IMR-90 (cell line): ENCODE data around the gene HDAC7. TPM values are rescaled to one million over a fixed set of nuclear protein-coding genes. Genes with fewer than 3 reads are reported as not detected.

ENCODE experiments used
- ATAC-seq: fragments of 200-7000 bp; cut with Tn5 transposase; 2 replicates; pipeline ENCODE4 v1.9.1; 2020; ENCODE audit warnings: low read depth, mild to moderate bottlenecking, moderate library complexity
- BruUV-seq: library from RNA; stranded (reverse); fragments of 400-500 nt; replicated peaks from 2 replicates; lab custom pipeline; 2021; lab: Mats Ljungman, UMichigan
- CTCF ChIA-PET: fragments of 300-600 bp; formaldehyde crosslinking; extraction: SDS; loops from one replicate; lab custom pipeline; 2021; ENCODE audit warnings: antibody characterized with exemption; lab: Yijun Ruan, JAX
- POLR2A ChIA-PET: fragments of 300-600 bp; sonication (Branson Sonifier 250); formaldehyde crosslinking; loops from one replicate; lab custom pipeline; 2022; ENCODE audit warnings: antibody characterized with exemption; ENCODE audit not compliant: unreplicated experiment; lab: Charles Lee
- DNase-seq: peaks from one replicate; pipeline ENCODE4 v3.0.0; 2013
- H2AFZ ChIP-seq: replicated peaks from 2 replicates; pipeline ENCODE3; 2013; ENCODE audit warnings: low read length, mild to moderate bottlenecking; ENCODE audit not compliant: poor library complexity
- H2AK5ac ChIP-seq: 2 replicates; pipeline ENCODE4 v1.6.1; 2013; ENCODE audit warnings: low read depth, low read length, inconsistent platforms
- H2AK9ac ChIP-seq: replicated peaks from 2 replicates; pipeline ENCODE3; 2013; ENCODE audit warnings: mild to moderate bottlenecking, low read depth, low read length, moderate library complexity; ENCODE audit not compliant: poor library complexity
- H2BK120ac ChIP-seq: 2 replicates; pipeline ENCODE4 v1.6.1; 2013; ENCODE audit warnings: low read depth, low read length, inconsistent platforms
- H2BK15ac ChIP-seq: 3 replicates; pipeline ENCODE4 v1.6.1; 2013; ENCODE audit warnings: low read depth, low read length, inconsistent platforms
- H2BK20ac ChIP-seq: 2 replicates; pipeline ENCODE4 v1.6.1; 2013; ENCODE audit warnings: low read depth, mild to moderate bottlenecking, inconsistent platforms, low read length, moderate library complexity
- H2BK5ac ChIP-seq: 2 replicates; pipeline ENCODE4 v1.6.1; 2013; ENCODE audit warnings: mild to moderate bottlenecking, low read depth, low read length, inconsistent platforms; ENCODE audit not compliant: poor library complexity, severe bottlenecking
- H3K14ac ChIP-seq: replicated peaks from 2 replicates; pipeline ENCODE4 v1.6.1; 2013; ENCODE audit warnings: low read depth, low read length, inconsistent platforms
- H3K18ac ChIP-seq: 2 replicates; pipeline ENCODE4 v1.6.1; 2013; ENCODE audit warnings: low read depth, low read length, control low read depth
- H3K23ac ChIP-seq: 2 replicates; pipeline ENCODE4 v1.6.1; 2013; ENCODE audit warnings: low read depth, low read length, inconsistent platforms
- H3K27ac ChIP-seq: 2 replicates; pipeline ENCODE4 v1.5.1; 2013; ENCODE audit warnings: mild to moderate bottlenecking, control low read depth, low read length; ENCODE audit not compliant: insufficient read depth
- H3K27me3 ChIP-seq: 2 replicates; pipeline ENCODE4 v1.6.1; 2013; ENCODE audit warnings: low read length; ENCODE audit not compliant: control insufficient read depth, insufficient read depth
- H3K36me3 ChIP-seq: 2 replicates; pipeline ENCODE4 v1.6.1; 2013; ENCODE audit warnings: low read length, mixed read lengths; ENCODE audit not compliant: control insufficient read depth, insufficient read depth
- H3K4ac ChIP-seq: 2 replicates; pipeline ENCODE4 v1.6.1; 2013; ENCODE audit warnings: low read depth, low read length, inconsistent platforms
- H3K4me1 ChIP-seq: 2 replicates; pipeline ENCODE4 v1.6.1; 2013; ENCODE audit warnings: low read length, mixed read lengths; ENCODE audit not compliant: control insufficient read depth, insufficient read depth
- H3K4me2 ChIP-seq: 2 replicates; pipeline ENCODE4 v1.6.1; 2013; ENCODE audit warnings: low read depth, mild to moderate bottlenecking, control low read depth, low read length, moderate library complexity
- H3K4me3 ChIP-seq: 2 replicates; pipeline ENCODE4 v1.5.1; 2013; ENCODE audit warnings: low read depth, mild to moderate bottlenecking, control low read depth, low read length, moderate library complexity; ENCODE audit not compliant: insufficient read depth
- H3K56ac ChIP-seq: 2 replicates; pipeline ENCODE4 v1.6.1; 2013; ENCODE audit warnings: low read length, inconsistent platforms; ENCODE audit not compliant: insufficient read depth; ENCODE audit errors: extremely low read depth
- H3K79me1 ChIP-seq, 2 experiments: 2 replicates each; pipeline ENCODE4 v1.6.1; 2013; ENCODE audit warnings: low read length in 2 of 2, inconsistent platforms in 1 of 2, low read depth in 1 of 2
- H3K9ac ChIP-seq: 2 replicates; pipeline ENCODE4 v1.6.1; 2013; ENCODE audit warnings: low read depth, low read length, control low read depth
- H3K9me1 ChIP-seq: 2 replicates; pipeline ENCODE4 v1.6.1; 2013; ENCODE audit warnings: low read length, inconsistent platforms; ENCODE audit not compliant: insufficient read depth
- H3K9me3 ChIP-seq: 2 replicates; pipeline ENCODE4 v1.6.1; 2013; ENCODE audit warnings: low read length; ENCODE audit not compliant: control insufficient read depth, insufficient read depth
- H4K20me1 ChIP-seq: 2 replicates; pipeline ENCODE4 v1.6.1; 2013; ENCODE audit warnings: low read length, inconsistent platforms; ENCODE audit not compliant: insufficient read depth
- H4K5ac ChIP-seq: 2 replicates; pipeline ENCODE4 v1.6.1; 2013; ENCODE audit warnings: mild to moderate bottlenecking, low read depth, low read length, control low read depth
- H4K8ac ChIP-seq, 2 experiments: 2 replicates each; pipeline ENCODE4 v1.6.1; 2013; ENCODE audit warnings: low read depth in 2 of 2, low read length in 2 of 2, control low read depth in 1 of 2, inconsistent platforms in 1 of 2
- H4K91ac ChIP-seq: 2 replicates; pipeline ENCODE4 v1.6.1; 2013; ENCODE audit warnings: low read depth, low read length, inconsistent platforms; ENCODE audit not compliant: insufficient read depth
- BHLHE40 ChIP-seq: fragments of 150-350 bp; IDR thresholded peaks from 2 replicates; pipeline ENCODE4 v1.6.1; 2016; ENCODE audit warnings: mild to moderate bottlenecking, low read depth, low read length
- CEBPB ChIP-seq: IDR thresholded peaks from 2 replicates; pipeline ENCODE4 v1.6.1; 2012; ENCODE audit warnings: low read depth, low read length, improper control_type of control experiment
- FOS ChIP-seq: fragments of 150-350 bp; IDR thresholded peaks from 2 replicates; pipeline ENCODE4 v1.6.1; 2016; ENCODE audit warnings: low read depth, low read length
- MAFK ChIP-seq: IDR thresholded peaks from 2 replicates; pipeline ENCODE4 v1.6.1; 2012; ENCODE audit warnings: low read depth, low read length, improper control_type of control experiment
- POLR2A ChIP-seq: IDR thresholded peaks from 2 replicates; pipeline ENCODE4 v1.6.1; 2012; ENCODE audit warnings: mild to moderate bottlenecking, low read depth, low read length
- RAD21 ChIP-seq: IDR thresholded peaks from 2 replicates; pipeline ENCODE4 v1.6.1; 2012; ENCODE audit warnings: low read length, improper control_type of control experiment
- RFX5 ChIP-seq: IDR thresholded peaks from 2 replicates; pipeline ENCODE4 v1.8.0; 2012; ENCODE audit warnings: low read depth, mild to moderate bottlenecking, low read length, moderate library complexity
- WGBS, 2 experiments: methylation state at CpG; one replicate each; pipeline versions ENCODE4 v1.1.5 to v1.1.7; 2013; ENCODE audit warnings: missing lambda C conversion rate in 2 of 2; ENCODE audit not compliant: insufficient read length in 1 of 2; ENCODE audit errors: extremely low coverage in 2 of 2; 5-methylcytosine and 5-hydroxymethylcytosine counted together
- dilution Hi-C: fragments of 300-500 bp; cut with HindIII; formaldehyde crosslinking; loops from one replicate; pipeline ENCODE4 v1.14.3; 2018; ENCODE audit warnings: low sequenced_read_pairs; ENCODE audit not compliant: unreplicated experiment
- in situ Hi-C: fragments of 300-500 bp; cut with MboI; formaldehyde crosslinking; loops from 3 replicates; pipeline ENCODE4 v1.14.3; 2019; ENCODE audit warnings: low sequenced_read_pairs, inconsistent platforms, mixed read lengths
- intact Hi-C: fragments of 100-400 bp; cut with micrococcal nuclease; formaldehyde crosslinking; loops from 2 replicates; pipeline ENCODE4 v1.10.0; 2022
- polyA plus RNA-seq, 3 experiments: library from polyadenylated mRNA; depleted of rRNA; stranded (reverse); fragments of >200 nt; gene quantifications; 2 replicates each; pipeline ENCODE4 v1.2.3, GENCODE V29; 2012; ENCODE audit warnings: low replicate concordance in 1 of 3
- total RNA-seq: library from RNA; depleted of rRNA; stranded (reverse); fragments of >200 nt; gene quantifications from 2 replicates; pipeline ENCODE4 v1.2.3, GENCODE V29; 2012
- TF ChIP-seq, protein P1 (sequence below): fragments of 150-350 bp; IDR thresholded peaks from 2 replicates; pipeline ENCODE4 v1.6.1; 2017; ENCODE audit warnings: mild to moderate bottlenecking, antibody characterized with exemption, low read length, low read depth
- TF ChIP-seq, protein P2 (sequence below): conservative IDR thresholded peaks from 2 replicates; pipeline ENCODE4 v1.5.1; 2012; ENCODE audit warnings: mild to moderate bottlenecking, low read depth, low read length, improper control_type of control experiment

The HDAC7 gene
- total and polyA plus RNA-seq, 2 of the 4 experiments (the other 2 are of a cell fraction): 10.4 to 64.7 TPM

DNA sequence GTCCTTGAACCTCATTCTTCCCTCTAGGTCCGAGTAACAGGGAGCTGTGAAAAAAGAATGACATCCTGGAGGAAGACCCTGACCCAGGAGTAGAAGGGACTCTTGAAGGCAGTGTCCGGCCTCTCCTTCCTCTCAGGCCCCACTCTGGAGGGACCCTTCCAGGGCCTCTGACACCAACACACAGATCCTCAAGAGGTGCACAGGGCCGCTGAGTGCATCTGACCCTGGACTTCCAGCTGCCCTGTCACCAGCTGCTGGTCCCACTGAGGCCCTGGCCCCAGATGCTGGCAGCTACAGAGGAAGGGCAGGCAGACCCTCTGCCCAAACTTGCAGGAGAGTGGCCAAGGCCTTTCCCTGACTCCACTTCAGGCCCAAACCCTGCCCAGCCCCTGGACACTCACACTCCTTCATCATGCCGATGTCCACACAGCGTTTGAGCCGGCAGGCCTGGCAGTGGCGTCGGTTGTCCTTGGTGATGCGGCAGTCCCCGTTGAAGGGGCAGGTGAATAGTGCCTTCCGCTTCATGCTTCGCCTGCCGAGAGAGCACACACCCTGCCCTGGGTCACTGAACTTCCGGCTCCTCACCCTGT lies 45.0 kb upstream of the HDAC7 start:
- POLR2A ChIA-PET: no interaction called here
- Histone ChIP-seq H3K9me1 (peaks cover 12% of the 10 kb centered on the region), H4K91ac (no peak overlapping the region), H2BK15ac (no peak overlapping the region), H2BK5ac (no peak overlapping the region), H4K5ac (no peak overlapping the region), H2AFZ (no peak overlapping the region), H2AK5ac (no peak overlapping the region), H4K8ac (no peak overlapping the region), H2BK20ac (no peak overlapping the region), H3K36me3 (no peaks in the 10 kb centered on the region), H3K9me3 (no peaks in the 10 kb centered on the region), H3K4me2 (no peak overlapping the region), H3K56ac (no peak overlapping the region), H3K23ac (no peak overlapping the region), H3K27ac (no peak overlapping the region), H3K4ac (no peak overlapping the region), H3K9ac (no peak overlapping the region), H4K20me1 (no peaks in the 10 kb centered on the region), H3K27me3 (no peaks in the 10 kb centered on the region), H3K79me1 (peaks cover 0 to 12% of the 10 kb centered on the region in 2 experiments; a peak in 2 of 4 replicates), H3K18ac (no peak overlapping the region), H3K4me1 (peaks cover 8% of the 10 kb centered on the region), H2BK120ac (no peak overlapping the region), H3K14ac (no peak overlapping the region), H3K4me3 (no peak overlapping the region), H2AK9ac (peak overlapping the region; percentile 45)
- BruUV-seq: no TSS peak
- in situ Hi-C loops: no loop called here
- intact Hi-C loops: no loop called here
- 89% methylated on average over 3 of the region's 14 CpGs; no CpG with 5 or more reads in 1 of the 2 experiments for whole genome bisulfite sequencing, 2 experiments
- dilution Hi-C loops: no loop called here
- CTCF ChIA-PET: no interaction called here
- ATAC-seq: no peak
- DNase-seq: no peak
- TF ChIP-seq CEBPB (no peak), BHLHE40 (no peak), FOS (no peak), POLR2A (no peak), RFX5 (no peak), RAD21 (no peak), MAFK (no peak)
- TF ChIP-seq, protein P1, sequence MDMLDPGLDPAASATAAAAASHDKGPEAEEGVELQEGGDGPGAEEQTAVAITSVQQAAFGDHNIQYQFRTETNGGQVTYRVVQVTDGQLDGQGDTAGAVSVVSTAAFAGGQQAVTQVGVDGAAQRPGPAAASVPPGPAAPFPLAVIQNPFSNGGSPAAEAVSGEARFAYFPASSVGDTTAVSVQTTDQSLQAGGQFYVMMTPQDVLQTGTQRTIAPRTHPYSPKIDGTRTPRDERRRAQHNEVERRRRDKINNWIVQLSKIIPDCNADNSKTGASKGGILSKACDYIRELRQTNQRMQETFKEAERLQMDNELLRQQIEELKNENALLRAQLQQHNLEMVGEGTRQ: no peak
- TF ChIP-seq, protein P2, sequence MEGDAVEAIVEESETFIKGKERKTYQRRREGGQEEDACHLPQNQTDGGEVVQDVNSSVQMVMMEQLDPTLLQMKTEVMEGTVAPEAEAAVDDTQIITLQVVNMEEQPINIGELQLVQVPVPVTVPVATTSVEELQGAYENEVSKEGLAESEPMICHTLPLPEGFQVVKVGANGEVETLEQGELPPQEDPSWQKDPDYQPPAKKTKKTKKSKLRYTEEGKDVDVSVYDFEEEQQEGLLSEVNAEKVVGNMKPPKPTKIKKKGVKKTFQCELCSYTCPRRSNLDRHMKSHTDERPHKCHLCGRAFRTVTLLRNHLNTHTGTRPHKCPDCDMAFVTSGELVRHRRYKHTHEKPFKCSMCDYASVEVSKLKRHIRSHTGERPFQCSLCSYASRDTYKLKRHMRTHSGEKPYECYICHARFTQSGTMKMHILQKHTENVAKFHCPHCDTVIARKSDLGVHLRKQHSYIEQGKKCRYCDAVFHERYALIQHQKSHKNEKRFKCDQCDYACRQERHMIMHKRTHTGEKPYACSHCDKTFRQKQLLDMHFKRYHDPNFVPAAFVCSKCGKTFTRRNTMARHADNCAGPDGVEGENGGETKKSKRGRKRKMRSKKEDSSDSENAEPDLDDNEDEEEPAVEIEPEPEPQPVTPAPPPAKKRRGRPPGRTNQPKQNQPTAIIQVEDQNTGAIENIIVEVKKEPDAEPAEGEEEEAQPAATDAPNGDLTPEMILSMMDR: no peak
